Transverse colon (tissue), 4 donors: ENCODE data around the gene DYNC1LI2. TPM values are rescaled to one million over a fixed set of nuclear protein-coding genes. Genes with fewer than 3 reads are reported as not detected.

Source experiments
- DNase-seq: peaks from one replicate; pipeline ENCODE4 v3.0.0-alpha.2; 2019
- H3K27ac ChIP-seq, 4 donors: fragments of 200-600 bp; sonication (generic); 2 replicates each; pipeline ENCODE4 v1.5.1; 2016 to 2018; ENCODE audit warnings: inconsistent platforms in 4 of 4
- H3K27me3 ChIP-seq: fragments of 200-600 bp; sonication (generic); 2 replicates; pipeline ENCODE4 v1.5.1; 2017; ENCODE audit warnings: inconsistent platforms
- H3K36me3 ChIP-seq, 4 donors: fragments of 200-600 bp; sonication (generic); 2 replicates each; pipeline ENCODE4 v1.5.1; 2017 to 2019; ENCODE audit warnings: inconsistent platforms in 4 of 4
- H3K4me1 ChIP-seq, 4 donors: fragments of 200-600 bp; sonication (generic); 2 replicates each; pipeline ENCODE4 v1.5.1; 2017 to 2020; ENCODE audit warnings: inconsistent platforms in 4 of 4
- H3K4me3 ChIP-seq, 4 donors: fragments of 200-600 bp; sonication (generic); 1 replicate in 1 of 4; 2 replicates in 3 of 4; pipeline versions ENCODE4 v1.5.1 to v1.6.1; 2017 to 2019; ENCODE audit warnings: inconsistent platforms in 4 of 4
- H3K9me3 ChIP-seq, 2 donors: fragments of 200-600 bp; sonication (generic); 2 replicates each; pipeline ENCODE4 v1.5.1; 2017 to 2019; ENCODE audit warnings: inconsistent platforms in 2 of 2
- CTCF ChIP-seq, 5 experiments: fragments of 200-600 bp in 3 of 5; fragments of 450-650 bp in 2 of 5; sonication (generic) in 3 of 5; IDR thresholded peaks; 1 replicate in 2 of 5; 2 replicates in 3 of 5; pipeline ENCODE4 v1.5.1; 2016 to 2017; ENCODE audit warnings: antibody characterized with exemption in 5 of 5, inconsistent platforms in 3 of 5, mild to moderate bottlenecking in 2 of 5, moderate library complexity in 1 of 5
- EP300 ChIP-seq: sonication (generic); formaldehyde crosslinking; IDR thresholded peaks from one replicate; pipeline ENCODE4 v1.6.1; 2017; ENCODE audit warnings: antibody characterized with exemption, low read depth
- POLR2A ChIP-seq: fragments of 450-650 bp; IDR thresholded peaks from one replicate; pipeline ENCODE4 v1.6.1; 2016; ENCODE audit warnings: antibody characterized with exemption, mild to moderate bottlenecking, moderate library complexity
- POLR2AphosphoS5 ChIP-seq, 3 donors: sonication (generic); formaldehyde crosslinking; IDR thresholded peaks; one replicate each; pipeline ENCODE4 v1.6.1; 2016; ENCODE audit warnings: antibody characterized with exemption in 3 of 3
- WGBS, 2 donors: methylation state at CpG; one replicate each; pipeline ENCODE4 v1.1.5; 2018; ENCODE audit warnings: low coverage in 1 of 2; 5-methylcytosine and 5-hydroxymethylcytosine counted together
- in situ Hi-C, 4 donors: fragments of 200-750 bp; cut with MboI; loops; one replicate each; pipeline versions ENCODE4 v1.15.0 to v1.15.1; 2017; ENCODE audit warnings: low sequenced_read_pairs in 3 of 4, low pct_ligation_motif_present in 1 of 4, low pct_unique_long_range_greater_than_20kb in 1 of 4
- intact Hi-C: fragments of 100-400 bp; cut with DNase I; formaldehyde crosslinking; loops from one replicate; pipeline ENCODE4 v1.15.1; 2023; ENCODE audit warnings: low total_unique reads
- total RNA-seq, 4 donors: library from RNA; depleted of rRNA; stranded (reverse); fragments of >200 nt; gene quantifications; one replicate each; pipeline ENCODE4 v1.1.0, GENCODE V29; 2016

Gene DYNC1LI2
- total RNA-seq, 4 donors from 2014 or later = 199 to 393 (median 284) TPM

- no peak overlapping the region for H3K27ac ChIP-seq
- intact Hi-C loops (no loop called here), in situ Hi-C loops (no loop called here)
- WGBS, 2 donors = 80 to 88% methylated on average over 1 of the region's 1 CpG
- no peak for DNase-seq
- H3K36me3 ChIP-seq = peaks cover 0 to 4% (median 0%) of the 10 kb centered on the region in 4 donors
- H3K9me3 ChIP-seq = no peaks in the 10 kb centered on the region
- no peaks in the 10 kb centered on the region for H3K27me3 ChIP-seq
- no peak overlapping the region for H3K4me3 ChIP-seq
- TF ChIP-seq POLR2AphosphoS5 (IDR thresholded peaks at IDR 0.05) (no peak), CTCF (IDR thresholded peaks at IDR 0.05) (no peak), POLR2A (no peak), EP300 (no peak)
- H3K4me1 ChIP-seq = no peaks in the 10 kb centered on the region
Measured at GRCh38 chr16:66682271-66682670, 69.1 kb downstream of the DYNC1LI2 start.

GRCh38 chr16:66681676-66682075, 69.7 kb downstream of the DYNC1LI2 start:
- WGBS, 2 donors = 85 to 92% methylated on average over 4 of the region's 4 CpGs
- peaks cover 0 to 4% (median 0%) of the 10 kb centered on the region in 4 donors for H3K36me3 ChIP-seq
- in situ Hi-C loops = no loop called here
- no peaks in the 10 kb centered on the region for H3K9me3 ChIP-seq
- intact Hi-C loops = no loop called here
- TF ChIP-seq EP300 (no peak), POLR2A (no peak), CTCF (IDR thresholded peaks at IDR 0.05) (no peak), POLR2AphosphoS5 (IDR thresholded peaks at IDR 0.05) (no peak)
- no peak overlapping the region for H3K27ac ChIP-seq
- no peak for DNase-seq
- H3K4me1 ChIP-seq = peaks cover 0 to 2% (median 0%) of the 10 kb centered on the region in 4 donors
- H3K27me3 ChIP-seq = no peaks in the 10 kb centered on the region
- no peak overlapping the region for H3K4me3 ChIP-seq

GRCh38 chr16:66678337-66678736, 73.1 kb downstream of the DYNC1LI2 start:
- WGBS, 2 donors = 87 to 100% methylated on average over 2 of the region's 2 CpGs
- no peaks in the 10 kb centered on the region for H3K27me3 ChIP-seq
- in situ Hi-C loops = no loop called here

GRCh38 chr16:66677836-66678235, 73.6 kb downstream of the DYNC1LI2 start:
- Histone ChIP-seq H3K36me3 (peaks cover 0 to 4% (median 0%) of the 10 kb centered on the region in 4 donors), H3K27me3 (no peaks in the 10 kb centered on the region), H3K27ac (no peak overlapping the region), H3K4me3 (no peak overlapping the region), H3K9me3 (no peaks in the 10 kb centered on the region), H3K4me1 (peaks cover 0 to 6% (median 0%) of the 10 kb centered on the region in 4 donors)
- intact Hi-C loops (no loop called here), in situ Hi-C loops (no loop called here)
- TF ChIP-seq POLR2A (no peak), POLR2AphosphoS5 (IDR thresholded peaks at IDR 0.05) (no peak), EP300 (no peak), CTCF (IDR thresholded peaks at IDR 0.05) (no peak)
- 92% methylated on average over 6 of the region's 6 CpGs; no CpG with 5 or more reads in 1 of the 2 donors for WGBS, 2 donors
- DNase-seq = no peak

More at GRCh38 chr16:66678337-66678736, 73.1 kb downstream of the DYNC1LI2 start:
- intact Hi-C loops = no loop called here
- Histone ChIP-seq H3K27ac (no peak overlapping the region), H3K9me3 (no peaks in the 10 kb centered on the region), H3K4me1 (peaks cover 0 to 6% (median 0%) of the 10 kb centered on the region in 4 donors), H3K4me3 (no peak overlapping the region), H3K36me3 (peaks cover 0 to 4% (median 0%) of the 10 kb centered on the region in 4 donors)
- TF ChIP-seq POLR2A = no peak
- no peak for DNase-seq

- H3K4me3 ChIP-seq = no peak overlapping the region
- no peak overlapping the region for H3K27ac ChIP-seq
- in situ Hi-C loops (no loop called here), intact Hi-C loops (no loop called here)
- H3K9me3 ChIP-seq = no peaks in the 10 kb centered on the region
- WGBS, 2 donors = 94 to 95% methylated on average over 3 to 7 of the region's 7 CpGs
- H3K4me1 ChIP-seq = peaks cover 0 to 6% (median 0%) of the 10 kb centered on the region in 4 donors
- peaks cover 0 to 4% (median 0%) of the 10 kb centered on the region in 4 donors for H3K36me3 ChIP-seq
- no peaks in the 10 kb centered on the region for H3K27me3 ChIP-seq
- TF ChIP-seq EP300 (no peak), CTCF (IDR thresholded peaks at IDR 0.05) (no peak), POLR2AphosphoS5 (IDR thresholded peaks at IDR 0.05) (no peak), POLR2A (no peak)
- DNase-seq = no peak
Measured at GRCh38 chr16:66677179-66677578, 74.2 kb downstream of the DYNC1LI2 start.
